Ishikawa (cell line): Measurements from ENCODE around the gene ANKRD16.

Experiments used
- EP300 ChIP-seq: IDR thresholded peaks from 2 replicates; pipeline ENCODE4 v1.6.1; 2012; ENCODE audit warnings: borderline replicate concordance
- NFIC ChIP-seq: IDR thresholded peaks from 2 replicates; pipeline ENCODE4 v1.6.1; 2012
- TEAD4 ChIP-seq: IDR thresholded peaks from 2 replicates; pipeline ENCODE4 v1.6.1; 2012
- TF ChIP-seq, protein P1 (sequence below): IDR thresholded peaks from 2 replicates; pipeline ENCODE4 v1.6.1; 2012; ENCODE audit warnings: low read depth, mild to moderate bottlenecking
- TF ChIP-seq, protein P2 (sequence below): IDR thresholded peaks from 2 replicates; pipeline ENCODE4 v1.6.1; 2012
- TF ChIP-seq, protein P3 (sequence below): IDR thresholded peaks from 2 replicates; pipeline ENCODE4 v1.6.1; 2012

DNA sequence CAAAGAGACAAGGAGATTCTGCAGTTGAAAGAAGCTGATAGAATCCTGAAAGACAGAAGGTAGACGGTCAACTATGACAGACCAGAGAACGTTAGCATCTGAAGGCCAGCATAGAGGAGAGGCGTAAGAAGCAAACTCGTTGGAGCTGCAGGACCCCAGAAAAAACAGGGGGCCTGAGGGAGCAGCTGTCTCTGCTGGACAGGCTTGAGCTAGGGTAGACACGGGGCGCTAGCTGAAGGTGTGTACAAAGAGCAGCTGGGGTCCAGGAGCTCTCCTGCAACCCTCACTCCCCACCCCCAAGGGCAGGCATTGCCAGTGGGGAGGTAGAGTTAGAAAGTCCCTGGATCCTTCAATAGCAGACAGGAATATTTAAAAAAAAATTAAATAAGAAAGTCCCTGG, 61.9 kb downstream of the ANKRD16 start:
- TF ChIP-seq, protein P1, sequence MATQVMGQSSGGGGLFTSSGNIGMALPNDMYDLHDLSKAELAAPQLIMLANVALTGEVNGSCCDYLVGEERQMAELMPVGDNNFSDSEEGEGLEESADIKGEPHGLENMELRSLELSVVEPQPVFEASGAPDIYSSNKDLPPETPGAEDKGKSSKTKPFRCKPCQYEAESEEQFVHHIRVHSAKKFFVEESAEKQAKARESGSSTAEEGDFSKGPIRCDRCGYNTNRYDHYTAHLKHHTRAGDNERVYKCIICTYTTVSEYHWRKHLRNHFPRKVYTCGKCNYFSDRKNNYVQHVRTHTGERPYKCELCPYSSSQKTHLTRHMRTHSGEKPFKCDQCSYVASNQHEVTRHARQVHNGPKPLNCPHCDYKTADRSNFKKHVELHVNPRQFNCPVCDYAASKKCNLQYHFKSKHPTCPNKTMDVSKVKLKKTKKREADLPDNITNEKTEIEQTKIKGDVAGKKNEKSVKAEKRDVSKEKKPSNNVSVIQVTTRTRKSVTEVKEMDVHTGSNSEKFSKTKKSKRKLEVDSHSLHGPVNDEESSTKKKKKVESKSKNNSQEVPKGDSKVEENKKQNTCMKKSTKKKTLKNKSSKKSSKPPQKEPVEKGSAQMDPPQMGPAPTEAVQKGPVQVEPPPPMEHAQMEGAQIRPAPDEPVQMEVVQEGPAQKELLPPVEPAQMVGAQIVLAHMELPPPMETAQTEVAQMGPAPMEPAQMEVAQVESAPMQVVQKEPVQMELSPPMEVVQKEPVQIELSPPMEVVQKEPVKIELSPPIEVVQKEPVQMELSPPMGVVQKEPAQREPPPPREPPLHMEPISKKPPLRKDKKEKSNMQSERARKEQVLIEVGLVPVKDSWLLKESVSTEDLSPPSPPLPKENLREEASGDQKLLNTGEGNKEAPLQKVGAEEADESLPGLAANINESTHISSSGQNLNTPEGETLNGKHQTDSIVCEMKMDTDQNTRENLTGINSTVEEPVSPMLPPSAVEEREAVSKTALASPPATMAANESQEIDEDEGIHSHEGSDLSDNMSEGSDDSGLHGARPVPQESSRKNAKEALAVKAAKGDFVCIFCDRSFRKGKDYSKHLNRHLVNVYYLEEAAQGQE, result no peak
- TF ChIP-seq, protein P2, sequence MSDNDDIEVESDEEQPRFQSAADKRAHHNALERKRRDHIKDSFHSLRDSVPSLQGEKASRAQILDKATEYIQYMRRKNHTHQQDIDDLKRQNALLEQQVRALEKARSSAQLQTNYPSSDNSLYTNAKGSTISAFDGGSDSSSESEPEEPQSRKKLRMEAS, result no peak
- TF ChIP-seq EP300 (no peak), NFIC (no peak), TEAD4 (no peak)
- TF ChIP-seq, protein P3, sequence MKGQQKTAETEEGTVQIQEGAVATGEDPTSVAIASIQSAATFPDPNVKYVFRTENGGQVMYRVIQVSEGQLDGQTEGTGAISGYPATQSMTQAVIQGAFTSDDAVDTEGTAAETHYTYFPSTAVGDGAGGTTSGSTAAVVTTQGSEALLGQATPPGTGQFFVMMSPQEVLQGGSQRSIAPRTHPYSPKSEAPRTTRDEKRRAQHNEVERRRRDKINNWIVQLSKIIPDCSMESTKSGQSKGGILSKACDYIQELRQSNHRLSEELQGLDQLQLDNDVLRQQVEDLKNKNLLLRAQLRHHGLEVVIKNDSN, result no peak
